ENCODE measurements around the gene SORBS1.

Gene SORBS1

GRCh38 chr10:95561177-95561863 is at the start of gene SORBS1:
SORBS1 (minus strand) TSS chr10:95561371; CDS start chr10:95441135, 120,236 bp downstream.
- peak; percentile 92 for DNase-seq

GRCh38 chr10:95610727-95611126 is 49.6 kb upstream of the SORBS1 start:
- no peak for DNase-seq

GRCh38 chr10:95606922-95607321 is 45.8 kb upstream of the SORBS1 start:
- no peak for DNase-seq

- no peak for DNase-seq
Observed at GRCh38 chr10:95605163-95605562, 44.0 kb upstream of the SORBS1 start.

- DNase-seq, result no peak
Observed at GRCh38 chr10:95604630-95605029, 43.5 kb upstream of the SORBS1 start.

- DNase-seq, result no peak
Observed at GRCh38 chr10:95602382-95602781, 41.2 kb upstream of the SORBS1 start.

- DNase-seq, result peak; percentile 52
Observed at GRCh38 chr10:95601116-95601719, 40.0 kb upstream of the SORBS1 start.

- no peak for DNase-seq
Observed at GRCh38 chr10:95600158-95600557, 39.0 kb upstream of the SORBS1 start.

- no peak for DNase-seq
Observed at GRCh38 chr10:95597788-95598187, 36.6 kb upstream of the SORBS1 start.

- no peak for DNase-seq
Observed at GRCh38 chr10:95588025-95588424, 26.9 kb upstream of the SORBS1 start.

- DNase-seq, result no peak
Observed at GRCh38 chr10:95579835-95580535, 18.8 kb upstream of the SORBS1 start.

GRCh38 chr10:95579292-95579691 is 18.1 kb upstream of the SORBS1 start:
- no peak for DNase-seq

- no peak for DNase-seq
Observed at GRCh38 chr10:95578619-95579018, 17.4 kb upstream of the SORBS1 start.

GRCh38 chr10:95574649-95575365 is 13.6 kb upstream of the SORBS1 start:
- no peak for DNase-seq

- no peak for DNase-seq
Observed at GRCh38 chr10:95573964-95574604, 12.9 kb upstream of the SORBS1 start.

GRCh38 chr10:95573527-95573926 is 12.4 kb upstream of the SORBS1 start:
- no peak for DNase-seq

GRCh38 chr10:95572131-95572820 is 11.1 kb upstream of the SORBS1 start:
- DNase-seq, result no peak

GRCh38 chr10:95571390-95571789 is 10.2 kb upstream of the SORBS1 start:
- DNase-seq, result no peak

- DNase-seq, result no peak
Observed at GRCh38 chr10:95569368-95569767, 8.2 kb upstream of the SORBS1 start.

- DNase-seq, result no peak
Observed at GRCh38 chr10:95567903-95568630, 6.9 kb upstream of the SORBS1 start.

- no peak for DNase-seq
Observed at GRCh38 chr10:95566136-95566535, 5.0 kb upstream of the SORBS1 start.

- no peak for DNase-seq
Observed at GRCh38 chr10:95565336-95565735, 4.2 kb upstream of the SORBS1 start.

Data from CD4-positive, alpha-beta T cell treated with Interleukin-12 subunit alpha and Interleukin-12 subunit beta, for 1 hour (primary cell).